ENCODE results near the gene WDR46. TPM values are rescaled to one million over a fixed set of nuclear protein-coding genes. Genes with fewer than 3 reads are reported as not detected.
A peak's percentile ranks its signal among the peaks of the same experiment; 100 is the strongest.

Gene WDR46
- total and polyA plus RNA-seq, 2 of the 13 experiments (the other 11 are each of a cell fraction or from before 2014, with no cell fraction given), result 47.4 to 105 TPM

DNA sequence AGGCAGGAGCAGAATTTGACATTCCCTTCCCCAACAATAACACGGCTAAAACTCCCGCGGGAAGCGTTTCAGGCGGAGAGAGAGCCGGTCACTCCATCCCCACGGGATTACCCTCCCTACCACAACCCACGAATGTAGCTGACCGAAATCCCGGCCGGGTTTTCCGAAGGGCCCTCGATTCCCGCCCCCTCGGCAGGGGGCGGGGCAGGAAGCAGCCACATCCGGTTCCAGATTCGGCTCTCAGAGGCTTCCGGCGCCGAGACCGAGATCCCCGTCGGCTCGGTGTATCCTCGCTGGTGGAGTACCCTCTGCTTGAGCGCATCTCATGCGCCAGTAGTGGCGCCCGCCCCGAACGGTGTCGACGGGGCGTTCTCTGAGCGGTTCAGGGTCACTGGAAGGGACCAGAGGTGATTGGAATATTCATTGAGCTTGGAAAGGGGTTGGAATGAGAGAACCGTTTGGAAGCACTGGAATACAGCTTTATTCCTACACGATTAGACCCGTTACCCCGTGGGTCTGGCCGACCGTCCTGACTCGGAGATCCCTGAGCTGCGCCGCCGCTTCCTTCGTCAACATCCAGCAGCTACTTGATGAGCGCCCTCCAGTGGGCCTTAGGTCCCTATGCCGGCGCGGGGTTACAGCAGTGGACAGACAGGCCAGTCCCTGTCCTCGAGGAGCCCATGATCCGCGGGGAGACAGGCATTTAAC is 10.4 kb upstream of the WDR46 start (continued):
- TF ChIP-seq IKZF1 (IDR thresholded peaks at IDR 0.05) (no peak), RAD21 (CRISPR knock-in tag; IDR thresholded peaks at IDR 0.05) (peak; percentile 74), RARG (CRISPR knock-in tag; IDR thresholded peaks at IDR 0.05; ENCODE audit: low read depth) (0 out of 2 replicates have a peak, but pooled peaks have one; percentile 27), NR3C1 (CRISPR knock-in tag; IDR thresholded peaks at IDR 0.05) (no peak), ZSCAN22 (CRISPR knock-in tag; IDR thresholded peaks at IDR 0.05) (no peak), ZNF713 (CRISPR knock-in tag; IDR thresholded peaks at IDR 0.05) (peak; percentile 20; the same call in 1 of the 2 replicates), ZNF7 (CRISPR knock-in tag; IDR thresholded peaks at IDR 0.05) (no peak), ZNF124 (CRISPR knock-in tag; IDR thresholded peaks at IDR 0.05) (peak; percentile 84), HNRNPK (IDR thresholded peaks at IDR 0.05; ENCODE audit: low read depth, low read length, poor library complexity, severe bottlenecking) (no peak), IRF2 (CRISPR knock-in tag; IDR thresholded peaks at IDR 0.05) (peak; percentile 46; the same call in 1 of the 2 replicates), ZSCAN30 (CRISPR knock-in tag; IDR thresholded peaks at IDR 0.05) (peak; percentile 95), ZNF782 (CRISPR knock-in tag; IDR thresholded peaks at IDR 0.05; ENCODE audit: borderline replicate concordance) (no peak), ONECUT2 (CRISPR knock-in tag; IDR thresholded peaks at IDR 0.05) (no peak), NFAT5 (CRISPR knock-in tag; IDR thresholded peaks at IDR 0.05) (no peak; the same call in 1 of the 2 replicates), ZSCAN29 (CRISPR knock-in tag; conservative IDR thresholded peaks at IDR 0.05) (peak; percentile 86), ZNF780A (CRISPR knock-in tag; IDR thresholded peaks at IDR 0.05) (peak; percentile 58), FOSL1 (CRISPR knock-in tag; IDR thresholded peaks at IDR 0.05; ENCODE audit: borderline replicate concordance) (no peak), NONO (IDR thresholded peaks at IDR 0.05) (no peak), NONO (CRISPR knock-in tag; conservative IDR thresholded peaks at IDR 0.05) (peak; percentile 70; the same call in 1 of the 2 replicates), KAT8 (CRISPR knock-in tag; IDR thresholded peaks at IDR 0.05) (peak; percentile 81), ZNF569 (CRISPR knock-in tag; IDR thresholded peaks at IDR 0.05; ENCODE audit: borderline replicate concordance) (0 out of 2 replicates have a peak, but pooled peaks have one; percentile 80), GPN1 (CRISPR knock-in tag; IDR thresholded peaks at IDR 0.05; ENCODE audit: borderline replicate concordance) (no peak), ARNTL (CRISPR knock-in tag; IDR thresholded peaks at IDR 0.05) (peak; percentile 39; the same call in 1 of the 2 replicates), PAX8 (CRISPR knock-in tag; IDR thresholded peaks at IDR 0.05; ENCODE audit: borderline replicate concordance) (peak; percentile 96; the same call in 1 of the 2 replicates), ZNF563 (CRISPR knock-in tag; IDR thresholded peaks at IDR 0.05) (peak; percentile 45; the same call in 1 of the 2 replicates), ZNF350 (CRISPR knock-in tag; IDR thresholded peaks at IDR 0.05; ENCODE audit: borderline replicate concordance, low read depth) (peak; percentile 96; the same call in 1 of the 2 replicates), TBP (CRISPR knock-in tag; IDR thresholded peaks at IDR 0.05) (no peak; the same call in 1 of the 2 replicates), ZNF460 (CRISPR knock-in tag; IDR thresholded peaks at IDR 0.05; ENCODE audit: borderline replicate concordance) (no peak; the same call in 1 of the 2 replicates)
